ENCODE results near the gene CEP170B.
A peak's percentile ranks its signal among the peaks of the same experiment; 100 is the strongest.

Gene CEP170B

DNA sequence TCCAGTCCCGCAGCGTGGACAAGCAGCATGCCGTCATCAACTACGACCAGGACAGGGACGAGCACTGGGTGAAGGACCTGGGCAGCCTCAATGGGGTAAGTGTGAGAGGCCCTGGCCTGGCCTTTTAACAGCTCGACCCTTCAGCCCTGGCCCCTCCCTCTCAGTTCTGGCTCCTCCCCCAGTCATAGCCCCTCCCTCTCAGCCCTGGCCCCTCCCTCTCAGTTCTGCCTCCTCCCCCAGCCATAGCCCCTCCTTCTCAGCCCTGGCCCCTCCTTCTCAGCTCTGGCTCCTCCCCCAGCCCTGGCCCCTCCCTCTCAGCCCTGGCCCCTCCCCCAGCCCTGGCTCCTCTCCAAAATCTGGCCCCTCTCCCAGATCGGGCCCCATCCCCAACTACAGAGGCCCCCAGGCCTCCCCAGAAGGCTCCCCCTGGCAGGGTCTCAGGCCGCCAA, 11.2 kb downstream of the CEP170B start:
- DNase-seq (ENCODE audit: low read depth) = peak; percentile 48
- no peak overlapping the region for H3K4me3 ChIP-seq (ENCODE audit: control insufficient read depth, low read depth, low read length)
- TF ChIP-seq, protein P1, sequence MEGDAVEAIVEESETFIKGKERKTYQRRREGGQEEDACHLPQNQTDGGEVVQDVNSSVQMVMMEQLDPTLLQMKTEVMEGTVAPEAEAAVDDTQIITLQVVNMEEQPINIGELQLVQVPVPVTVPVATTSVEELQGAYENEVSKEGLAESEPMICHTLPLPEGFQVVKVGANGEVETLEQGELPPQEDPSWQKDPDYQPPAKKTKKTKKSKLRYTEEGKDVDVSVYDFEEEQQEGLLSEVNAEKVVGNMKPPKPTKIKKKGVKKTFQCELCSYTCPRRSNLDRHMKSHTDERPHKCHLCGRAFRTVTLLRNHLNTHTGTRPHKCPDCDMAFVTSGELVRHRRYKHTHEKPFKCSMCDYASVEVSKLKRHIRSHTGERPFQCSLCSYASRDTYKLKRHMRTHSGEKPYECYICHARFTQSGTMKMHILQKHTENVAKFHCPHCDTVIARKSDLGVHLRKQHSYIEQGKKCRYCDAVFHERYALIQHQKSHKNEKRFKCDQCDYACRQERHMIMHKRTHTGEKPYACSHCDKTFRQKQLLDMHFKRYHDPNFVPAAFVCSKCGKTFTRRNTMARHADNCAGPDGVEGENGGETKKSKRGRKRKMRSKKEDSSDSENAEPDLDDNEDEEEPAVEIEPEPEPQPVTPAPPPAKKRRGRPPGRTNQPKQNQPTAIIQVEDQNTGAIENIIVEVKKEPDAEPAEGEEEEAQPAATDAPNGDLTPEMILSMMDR (conservative IDR thresholded peaks at IDR 0.05; ENCODE audit: control insufficient read depth, insufficient read depth, low read depth, low read length) = no peak

DNA sequence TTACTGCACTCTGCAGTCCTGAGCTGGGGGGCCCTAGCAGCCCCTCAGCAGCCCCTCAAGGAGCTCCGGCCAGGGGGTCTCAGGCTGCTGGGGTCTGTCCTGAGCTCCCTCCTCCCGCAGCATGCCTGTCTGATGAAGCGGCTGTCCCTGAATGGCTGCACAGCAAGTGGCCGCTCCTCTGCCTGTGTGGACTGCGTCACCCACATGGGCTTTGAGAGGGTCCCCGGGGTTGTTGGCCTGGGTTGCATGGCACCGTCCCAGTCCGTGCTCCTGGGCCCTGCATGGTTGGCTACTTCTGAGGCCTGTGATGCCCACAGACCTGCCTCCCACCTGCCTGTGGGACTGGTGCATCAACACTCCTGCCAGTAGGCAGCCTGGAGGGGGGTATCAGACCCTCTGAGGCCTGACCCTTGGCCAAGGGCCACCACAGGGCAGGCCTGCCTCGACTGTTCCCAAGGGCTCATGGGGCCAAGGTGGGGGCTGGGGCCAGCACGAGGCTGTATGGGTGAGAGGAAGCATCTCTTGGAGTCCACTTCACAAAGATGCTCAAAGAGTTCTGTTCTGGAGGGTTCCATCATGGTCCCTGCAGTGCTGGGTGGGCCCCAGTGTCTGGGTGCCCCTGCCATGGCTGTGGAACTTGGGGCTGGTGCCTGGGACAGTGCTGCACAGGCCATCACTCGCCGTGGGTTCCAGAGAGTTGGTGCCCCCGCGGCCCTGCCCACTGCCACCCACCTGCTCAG, 12.2 kb downstream of the CEP170B start:
- DNase-seq (ENCODE audit: low read depth) = no peak
- H3K4me3 ChIP-seq (ENCODE audit: control insufficient read depth, low read depth, low read length) = no peak overlapping the region
- TF ChIP-seq, protein P1 (conservative IDR thresholded peaks at IDR 0.05; ENCODE audit: control insufficient read depth, insufficient read depth, low read depth, low read length) = no peak

DNA sequence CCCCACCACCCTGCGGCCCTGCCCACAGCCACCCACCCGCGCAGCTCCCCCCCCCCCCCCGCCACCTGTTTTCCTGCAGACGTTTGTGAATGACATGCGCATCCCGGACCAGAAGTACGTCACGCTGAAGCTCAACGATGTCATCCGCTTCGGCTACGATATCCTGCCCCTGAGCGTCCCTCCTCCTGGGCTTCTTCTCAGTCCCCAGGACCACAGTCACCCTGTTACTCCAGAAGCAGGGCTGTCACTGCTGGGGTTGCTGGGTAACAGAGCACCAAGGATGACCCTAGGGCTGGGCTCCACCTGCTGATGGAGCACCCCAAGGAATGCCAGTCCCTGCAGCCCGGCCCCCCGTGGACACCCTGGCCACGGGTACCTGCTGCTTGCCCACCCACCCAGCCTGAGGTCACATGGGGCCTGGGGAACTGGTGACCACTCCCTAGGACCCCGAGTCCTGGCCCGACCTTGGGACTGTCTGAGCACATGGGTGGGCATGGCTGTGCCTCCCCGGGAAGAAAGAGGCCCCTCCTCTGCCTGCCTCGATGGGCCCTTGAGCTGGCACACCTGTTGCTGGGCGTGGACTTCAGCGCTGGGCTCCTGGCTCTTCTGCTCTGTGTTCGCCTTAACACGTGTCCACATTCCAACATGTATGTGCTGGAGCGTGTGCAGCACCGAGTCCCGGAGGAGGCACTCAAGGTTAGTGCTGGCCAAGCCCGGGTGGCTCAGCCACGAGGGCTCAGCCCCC, 12.9 kb downstream of the CEP170B start:
- no peak for DNase-seq (ENCODE audit: low read depth)
- no peak overlapping the region for H3K4me3 ChIP-seq (ENCODE audit: control insufficient read depth, low read depth, low read length)
- TF ChIP-seq, protein P1 (conservative IDR thresholded peaks at IDR 0.05; ENCODE audit: control insufficient read depth, insufficient read depth, low read depth, low read length) = no peak

DNA sequence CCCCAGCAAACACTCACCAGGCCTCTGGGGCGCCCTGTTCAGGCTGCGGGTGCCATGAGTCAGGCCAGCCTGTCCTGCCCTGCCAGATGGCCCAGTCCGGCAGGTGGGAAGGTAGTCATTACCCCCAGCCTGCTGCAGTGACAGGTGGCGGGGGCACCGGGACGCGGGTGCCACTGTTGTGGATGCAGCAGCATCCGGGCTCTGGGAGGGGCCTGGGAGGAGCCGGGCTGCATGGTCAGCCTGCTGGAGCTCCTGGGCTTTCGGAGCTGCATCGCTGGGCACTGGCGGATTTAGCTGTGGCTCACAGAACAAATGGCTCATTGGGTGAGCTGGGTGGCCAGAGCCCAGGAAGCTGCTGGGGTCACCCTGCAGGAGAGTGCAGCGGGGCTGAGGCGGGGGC, 13.5 kb downstream of the CEP170B start:
- TF ChIP-seq, protein P1 (conservative IDR thresholded peaks at IDR 0.05; ENCODE audit: control insufficient read depth, insufficient read depth, low read depth, low read length) = no peak
- H3K4me3 ChIP-seq (ENCODE audit: control insufficient read depth, low read depth, low read length) = no peak overlapping the region
- no peak for DNase-seq (ENCODE audit: low read depth)

DNA sequence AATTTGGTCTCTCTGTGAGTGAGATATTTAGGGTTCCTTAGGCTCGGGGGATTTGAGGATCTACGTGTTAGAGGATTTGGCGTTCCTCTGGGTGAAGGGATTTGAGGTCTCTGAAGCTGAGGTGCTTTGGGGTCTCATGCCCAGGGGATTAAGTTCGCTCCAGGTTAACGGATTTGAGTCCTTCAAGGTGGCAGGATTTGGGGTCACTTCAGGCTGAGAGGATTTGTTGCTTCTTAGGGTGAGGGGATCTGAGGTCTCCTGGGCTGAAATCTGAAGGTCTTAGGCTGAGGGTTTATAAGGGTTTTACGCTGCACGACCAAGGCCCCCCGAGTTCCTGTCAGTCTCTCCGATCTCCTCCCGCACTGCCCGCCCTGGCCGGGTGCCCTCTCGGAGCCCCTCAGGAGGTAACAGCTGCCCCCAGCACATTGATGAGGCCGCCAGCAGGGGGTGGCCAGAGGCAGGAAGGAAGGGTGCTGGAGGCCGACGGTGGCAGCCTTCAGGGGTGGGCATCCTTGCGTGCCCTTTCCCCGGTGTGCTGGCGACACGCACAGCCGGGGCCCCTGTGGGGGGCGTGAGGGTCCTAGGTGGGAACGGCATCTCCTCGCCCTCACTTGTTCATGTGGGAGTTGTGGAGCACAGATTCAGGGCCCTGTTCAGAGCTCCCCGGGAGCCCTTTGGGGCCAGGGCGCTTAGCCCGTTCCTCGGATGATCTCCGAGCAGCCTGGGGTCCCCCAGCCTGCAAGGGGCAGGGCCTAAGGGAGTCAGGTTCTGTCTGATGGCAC, 14.3 kb downstream of the CEP170B start:
- no peak overlapping the region for H3K4me3 ChIP-seq (ENCODE audit: control insufficient read depth, low read depth, low read length)
- TF ChIP-seq, protein P1 (conservative IDR thresholded peaks at IDR 0.05; ENCODE audit: control insufficient read depth, insufficient read depth, low read depth, low read length) = no peak
- DNase-seq (ENCODE audit: low read depth) = no peak

DNA sequence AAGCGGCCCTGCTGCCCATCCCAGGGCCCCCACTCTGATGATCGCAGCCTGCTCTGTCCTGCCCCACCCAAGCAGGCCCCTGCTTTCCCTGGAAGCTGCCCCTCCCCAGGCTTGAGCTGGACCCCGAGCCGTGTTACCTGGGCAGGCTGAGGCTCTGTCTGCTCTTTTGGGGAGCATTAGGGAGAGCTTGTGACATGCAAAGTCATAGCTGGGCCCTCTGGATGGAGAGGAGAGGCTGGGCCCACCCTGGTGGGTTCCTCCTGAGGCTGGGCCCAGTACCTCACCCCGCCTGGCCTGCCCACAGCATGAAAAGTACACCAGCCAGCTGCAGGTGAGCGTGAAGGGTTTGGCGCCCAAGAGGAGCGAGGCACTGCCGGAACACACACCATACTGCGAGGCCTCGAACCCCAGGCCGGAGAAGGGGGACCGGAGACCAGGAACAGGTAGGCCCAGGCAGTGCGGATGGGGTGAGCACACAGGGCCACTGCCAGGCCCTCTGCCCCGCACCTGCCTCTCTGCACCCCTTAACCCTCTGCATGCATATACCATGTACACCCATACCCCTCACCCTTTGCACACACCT, 15.0 kb downstream of the CEP170B start:
- TF ChIP-seq, protein P1 (conservative IDR thresholded peaks at IDR 0.05; ENCODE audit: control insufficient read depth, insufficient read depth, low read depth, low read length) = no peak

More for the DNA sequence above, 15.0 kb downstream of the CEP170B start:
- DNase-seq (ENCODE audit: low read depth) = no peak
- H3K4me3 ChIP-seq (ENCODE audit: control insufficient read depth, low read depth, low read length) = no peak overlapping the region

All from fibroblast of mammary gland (primary cell).